Omental fat pad (tissue), 4 donors: ENCODE data around the gene PIK3C2B. TPM values are rescaled to one million over a fixed set of nuclear protein-coding genes. Genes with fewer than 3 reads are reported as not detected.

Experiments used
- ATAC-seq: fragments of 150-250 bp; one replicate; pipeline ENCODE4 v1.9.1; 2016; ENCODE audit warnings: mild to moderate bottlenecking, moderate library complexity; ENCODE audit not compliant: low FRiP score
- DNase-seq: peaks from one replicate; pipeline ENCODE4 v3.0.0-alpha.2; 2019; ENCODE audit warnings: low spot score
- CTCF ChIP-seq, 3 donors: fragments of 450-650 bp; IDR thresholded peaks; one replicate each; pipeline ENCODE4 v1.5.1; 2016 to 2017; ENCODE audit warnings: antibody characterized with exemption in 3 of 3, mild to moderate bottlenecking in 3 of 3, moderate library complexity in 2 of 3
- total RNA-seq, 4 donors: library from RNA; depleted of rRNA; stranded (reverse); fragments of >200 nt; gene quantifications; one replicate each; pipeline ENCODE4 v1.1.0, GENCODE V29; 2016

The PIK3C2B gene
- total RNA-seq, 4 donors from 2014 or later: 17.2 to 42.4 (median 31.6) TPM

- DNase-seq (peak; percentile 89), ATAC-seq (peak; percentile 97)
- TF ChIP-seq CTCF (IDR thresholded peaks at IDR 0.05): no peak
These were observed 21.7 kb upstream of the PIK3C2B start, which contains the start of gene MDM4 for GRCh38 chr1:204516180-204516879. Gene MDM4, plus strand, starts transcription at chr1:204516406. Its CDS starts 9,113 bp downstream, at chr1:204525519.

DNA sequence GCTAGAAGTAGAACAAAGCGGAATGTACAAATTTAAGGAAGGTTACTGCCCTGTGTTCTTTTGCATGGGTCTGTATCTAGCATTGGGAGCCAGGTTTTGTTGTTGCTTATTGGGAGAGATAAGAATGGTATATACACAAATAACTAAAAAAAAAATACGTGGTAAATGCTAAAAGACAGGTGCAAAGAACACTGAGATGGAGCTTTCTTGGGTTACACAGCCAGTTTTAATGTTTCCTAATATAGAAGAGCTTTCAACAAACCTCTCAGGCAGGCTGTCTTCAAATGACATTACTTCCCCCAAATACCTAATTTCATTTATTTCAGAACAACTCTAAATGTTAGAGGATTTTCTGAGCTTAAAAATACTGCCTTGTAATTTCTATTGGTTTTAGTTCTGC is 20.2 kb upstream of the PIK3C2B start:
- TF ChIP-seq CTCF (IDR thresholded peaks at IDR 0.05): no peak
- ATAC-seq (no peak), DNase-seq (no peak)

- no peak for DNase-seq
- no peak for TF ChIP-seq CTCF (IDR thresholded peaks at IDR 0.05)
- no peak for ATAC-seq
These were observed 18.6 kb upstream of the PIK3C2B start for GRCh38 chr1:204513117-204513716.

DNA sequence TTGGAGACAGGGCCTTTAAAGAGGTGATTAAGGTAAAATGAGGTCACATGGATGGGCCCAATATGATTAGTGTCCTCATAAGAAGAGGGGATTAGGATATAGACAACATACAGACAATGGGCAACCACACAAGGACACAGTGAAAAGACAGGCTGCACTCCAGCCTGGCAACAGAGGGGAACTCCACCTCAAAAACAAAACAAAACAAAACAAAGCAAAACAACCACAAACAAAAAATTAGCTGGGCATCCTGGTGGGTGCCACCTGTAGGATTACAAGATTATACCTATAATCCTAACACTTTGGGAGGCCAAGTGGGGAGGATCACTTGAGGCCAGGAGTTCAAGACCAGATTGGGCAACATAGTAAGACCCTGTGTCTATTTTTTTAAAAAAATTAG is 16.8 kb upstream of the PIK3C2B start:
- no peak for ATAC-seq
- no peak for DNase-seq
- no peak for TF ChIP-seq CTCF (IDR thresholded peaks at IDR 0.05)

GRCh38 chr1:204509186-204509635 is 14.6 kb upstream of the PIK3C2B start:
- no peak for DNase-seq
- TF ChIP-seq CTCF (IDR thresholded peaks at IDR 0.05): no peak
- no peak for ATAC-seq

GRCh38 chr1:204507317-204508105 is 12.9 kb upstream of the PIK3C2B start:
- ATAC-seq: peak; percentile 39
- no peak for TF ChIP-seq CTCF (IDR thresholded peaks at IDR 0.05)
- DNase-seq: no peak
